Thyroid gland (tissue), 4 donors: ENCODE measurements around the gene MTA2. TPM values are rescaled to one million over a fixed set of nuclear protein-coding genes. Genes with fewer than 3 reads are reported as not detected.

Experiments
- DNase-seq, 2 donors: peaks; one replicate each; pipeline ENCODE4 v3.0.0-alpha.2; 2019
- H3K27ac ChIP-seq, 3 donors: fragments of 200-600 bp; sonication (generic); 1 replicate in 2 of 3; 2 replicates in 1 of 3; pipeline ENCODE4 v1.5.1; 2016 to 2019; ENCODE audit warnings: mild to moderate bottlenecking in 1 of 3, moderate library complexity in 1 of 3
- H3K27me3 ChIP-seq: fragments of 200-600 bp; sonication (generic); one replicate; pipeline ENCODE4 v1.5.1; 2019
- H3K36me3 ChIP-seq, 2 donors: fragments of 200-600 bp; sonication (generic); one replicate each; pipeline ENCODE4 v1.5.1; 2016 to 2019
- H3K4me1 ChIP-seq, 2 donors: fragments of 200-600 bp; sonication (generic); one replicate each; pipeline ENCODE4 v1.5.1; 2017 to 2019
- H3K4me3 ChIP-seq, 3 donors: fragments of 200-600 bp; sonication (generic); replicated peaks in 1 of 3; 1 replicate in 2 of 3; 2 replicates in 1 of 3; pipeline ENCODE4 v1.5.1; 2016; ENCODE audit warnings: mild to moderate bottlenecking in 1 of 3
- H3K9me3 ChIP-seq: fragments of 200-600 bp; sonication (generic); one replicate; pipeline ENCODE4 v1.5.1; 2017
- POLR2A ChIP-seq, 2 donors: fragments of 450-650 bp; IDR thresholded peaks; one replicate each; pipeline ENCODE4 v1.6.1; 2017; ENCODE audit warnings: antibody characterized with exemption in 2 of 2, mild to moderate bottlenecking in 2 of 2, moderate library complexity in 1 of 2
- WGBS, 2 donors: methylation state at CpG; one replicate each; pipeline ENCODE4 v1.1.5; 2017; 5-methylcytosine and 5-hydroxymethylcytosine counted together
- intact Hi-C: fragments of 100-400 bp; cut with DNase I; formaldehyde crosslinking; loops from one replicate; pipeline ENCODE4 v1.15.1; 2023
- total RNA-seq, 4 donors: library from RNA; depleted of rRNA; stranded (reverse); fragments of >200 nt; gene quantifications; one replicate each; pipeline ENCODE4 v1.2.3, GENCODE V29; 2016
- TF ChIP-seq, protein P1 (sequence below), 6 experiments: fragments of 200-600 bp in 3 of 6; fragments of 450-650 bp in 3 of 6; sonication (generic) in 3 of 6; IDR thresholded peaks; one replicate each; pipeline ENCODE4 v1.5.1; 2016 to 2019; ENCODE audit warnings: antibody characterized with exemption in 6 of 6, mild to moderate bottlenecking in 2 of 6, inconsistent platforms in 1 of 6, moderate library complexity in 1 of 6

Gene MTA2
- total RNA-seq, 4 donors from 2014 or later = 65.3 to 76.7 (median 70.7) TPM

DNA sequence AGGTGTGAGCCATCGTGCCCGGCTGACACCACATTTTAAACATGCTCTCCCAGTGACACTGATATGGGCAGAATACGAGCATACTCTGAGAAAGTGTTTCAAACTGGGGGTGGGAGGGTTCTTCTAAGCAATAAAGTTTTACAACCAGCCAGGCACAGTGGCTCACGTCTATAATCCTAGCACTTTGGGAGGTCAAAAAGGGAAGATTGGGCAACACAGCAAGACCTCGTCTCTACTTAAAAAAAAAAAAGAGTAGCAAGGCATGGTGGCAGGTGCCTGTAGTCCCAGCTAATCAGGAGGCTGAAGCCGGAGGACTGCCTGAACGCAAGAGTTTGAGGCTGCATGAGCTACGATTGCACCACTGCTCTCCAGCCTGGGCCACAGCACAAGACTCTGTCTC lies 42.6 kb upstream of the MTA2 start:
- peaks cover 12 to 18% of the 10 kb centered on the region in 2 donors for H3K36me3 ChIP-seq

DNA sequence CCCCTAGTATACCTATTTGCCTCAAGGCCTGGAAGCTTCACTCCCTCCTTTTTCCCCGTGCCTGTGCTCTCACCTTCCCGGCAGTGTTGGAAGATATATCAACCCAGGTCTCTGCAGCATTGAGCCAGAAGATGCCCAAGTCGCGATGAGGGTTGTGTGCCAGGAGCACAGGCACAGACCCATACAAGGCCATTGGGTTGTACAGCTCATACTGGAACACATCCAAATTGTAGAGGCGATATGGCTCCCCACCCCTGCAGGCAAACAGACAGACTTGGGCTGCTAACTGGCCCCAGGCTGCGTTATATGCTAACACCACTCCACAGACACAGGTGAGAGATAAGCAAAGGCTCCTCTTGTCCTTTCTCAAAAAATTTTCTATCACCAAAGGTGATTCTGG lies 30.8 kb upstream of the MTA2 start:
- H3K4me3 ChIP-seq = no peak overlapping the region
- no peaks in the 10 kb centered on the region for H3K9me3 ChIP-seq
- TF ChIP-seq, protein P1, sequence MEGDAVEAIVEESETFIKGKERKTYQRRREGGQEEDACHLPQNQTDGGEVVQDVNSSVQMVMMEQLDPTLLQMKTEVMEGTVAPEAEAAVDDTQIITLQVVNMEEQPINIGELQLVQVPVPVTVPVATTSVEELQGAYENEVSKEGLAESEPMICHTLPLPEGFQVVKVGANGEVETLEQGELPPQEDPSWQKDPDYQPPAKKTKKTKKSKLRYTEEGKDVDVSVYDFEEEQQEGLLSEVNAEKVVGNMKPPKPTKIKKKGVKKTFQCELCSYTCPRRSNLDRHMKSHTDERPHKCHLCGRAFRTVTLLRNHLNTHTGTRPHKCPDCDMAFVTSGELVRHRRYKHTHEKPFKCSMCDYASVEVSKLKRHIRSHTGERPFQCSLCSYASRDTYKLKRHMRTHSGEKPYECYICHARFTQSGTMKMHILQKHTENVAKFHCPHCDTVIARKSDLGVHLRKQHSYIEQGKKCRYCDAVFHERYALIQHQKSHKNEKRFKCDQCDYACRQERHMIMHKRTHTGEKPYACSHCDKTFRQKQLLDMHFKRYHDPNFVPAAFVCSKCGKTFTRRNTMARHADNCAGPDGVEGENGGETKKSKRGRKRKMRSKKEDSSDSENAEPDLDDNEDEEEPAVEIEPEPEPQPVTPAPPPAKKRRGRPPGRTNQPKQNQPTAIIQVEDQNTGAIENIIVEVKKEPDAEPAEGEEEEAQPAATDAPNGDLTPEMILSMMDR (IDR thresholded peaks at IDR 0.05) = no peak
- no peak for TF ChIP-seq POLR2A (IDR thresholded peaks at IDR 0.05)
- no peak for DNase-seq
- H3K36me3 ChIP-seq = peaks cover 66 to 81% of the 10 kb centered on the region in 2 donors
- H3K27me3 ChIP-seq = no peaks in the 10 kb centered on the region
- intact Hi-C loops = no loop called here
- WGBS, 2 donors = 98 to 100% methylated on average over 4 to 6 of the region's 6 CpGs
- H3K4me1 ChIP-seq = no peaks in the 10 kb centered on the region
- H3K27ac ChIP-seq = no peak overlapping the region

More for the DNA sequence above, 42.6 kb upstream of the MTA2 start:
- Histone ChIP-seq H3K27ac (no peak overlapping the region), H3K4me3 (no peak overlapping the region), H3K9me3 (no peaks in the 10 kb centered on the region), H3K27me3 (no peaks in the 10 kb centered on the region), H3K4me1 (peaks cover 11 to 13% of the 10 kb centered on the region in 2 donors)
- intact Hi-C loops = no loop called here
- DNase-seq = no peak
- TF ChIP-seq POLR2A (IDR thresholded peaks at IDR 0.05) = no peak
- TF ChIP-seq, protein P1 (IDR thresholded peaks at IDR 0.05) = no peak
- 88 to 95% methylated on average over 8 of the region's 8 CpGs for WGBS, 2 donors

DNA sequence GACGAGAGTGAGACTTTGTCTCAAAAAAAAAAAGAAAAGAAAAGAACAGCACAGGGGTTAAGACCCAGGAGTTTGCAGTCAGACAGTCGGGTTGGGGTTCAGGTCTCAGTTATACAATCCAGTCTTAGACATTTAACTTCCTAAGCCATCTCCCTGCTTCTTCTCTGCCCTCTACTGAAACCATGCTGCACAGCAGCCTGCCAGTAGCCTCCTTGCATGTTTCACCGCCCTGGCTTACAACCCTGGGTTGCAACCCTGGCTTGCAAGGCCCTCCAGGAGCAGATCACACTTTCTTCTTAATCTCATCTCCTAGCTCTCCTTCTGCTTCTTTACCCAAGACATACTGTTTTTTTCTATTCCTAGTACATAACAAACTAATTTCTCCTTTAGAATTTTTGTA lies 26.0 kb upstream of the MTA2 start:
- Histone ChIP-seq H3K36me3 (peaks cover 66 to 70% of the 10 kb centered on the region in 2 donors), H3K4me1 (peaks cover 0 to under 1% of the 10 kb centered on the region in 2 donors), H3K9me3 (no peaks in the 10 kb centered on the region), H3K27ac (no peak overlapping the region), H3K27me3 (no peaks in the 10 kb centered on the region), H3K4me3 (no peak overlapping the region)
- WGBS, 2 donors = 86 to 88% methylated on average over 3 of the region's 3 CpGs
- no peak for DNase-seq
- no peak for TF ChIP-seq POLR2A (IDR thresholded peaks at IDR 0.05)
- TF ChIP-seq, protein P1 (IDR thresholded peaks at IDR 0.05) = no peak
- intact Hi-C loops = no loop called here

DNA sequence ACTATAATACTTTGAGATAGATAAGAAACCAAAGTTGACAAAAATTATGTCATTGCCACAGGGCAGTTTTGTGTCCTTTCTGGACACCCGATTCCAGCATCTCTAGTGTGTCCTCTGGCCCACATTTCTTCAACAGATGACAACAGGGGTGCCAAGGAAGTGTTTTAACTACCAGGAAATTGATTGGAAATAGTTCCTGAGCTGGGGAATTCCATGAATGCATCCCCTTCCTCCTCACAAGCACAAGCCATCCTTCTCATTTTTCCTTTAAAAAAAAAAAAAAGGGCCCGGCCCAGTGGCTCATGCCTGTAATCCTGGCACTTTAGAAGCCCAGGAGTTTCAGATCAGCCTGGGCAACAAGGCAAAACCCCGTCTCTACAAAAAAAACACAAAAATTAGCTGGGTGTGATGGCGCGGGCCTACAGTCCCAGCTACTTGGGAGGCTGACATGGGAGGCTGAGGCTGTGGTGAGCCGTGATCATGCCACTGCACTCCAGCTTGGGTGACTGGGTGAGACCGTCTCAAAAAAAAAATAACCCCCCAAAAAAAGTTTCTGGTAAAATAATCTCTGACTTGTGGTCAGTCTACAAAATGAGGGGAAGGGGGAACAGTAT lies 20.9 kb upstream of the MTA2 start:
- no peak for DNase-seq
- intact Hi-C loops = no loop called here
- TF ChIP-seq POLR2A (IDR thresholded peaks at IDR 0.05) = no peak
- TF ChIP-seq, protein P1 (IDR thresholded peaks at IDR 0.05) = no peak

More for the DNA sequence above, 20.9 kb upstream of the MTA2 start:
- Histone ChIP-seq H3K9me3 (no peaks in the 10 kb centered on the region), H3K4me3 (no peak overlapping the region), H3K27ac (peak overlapping the region; percentile 49 to 77 (median 67)), H3K36me3 (peaks cover 20 to 25% of the 10 kb centered on the region in 2 donors), H3K4me1 (peaks cover 4 to 14% of the 10 kb centered on the region in 2 donors), H3K27me3 (no peaks in the 10 kb centered on the region)
- WGBS, 2 donors = 86% methylated on average over 7 of the region's 7 CpGs
